HG03571 (cell line): ENCODE data around the gene ZNF77.
"Not testable (repeated sequence)": the region's sequence is repeated elsewhere in the genome, so short reads cannot be mapped to it uniquely, and the experiment has no call there.

Experiments
- ATAC-seq: cut with Tn5 transposase; IDR thresholded peaks from one replicate; pipeline ENCODE4 v1.9.1; 2021; ENCODE audit not compliant: unreplicated experiment

The ZNF77 gene

GRCh38 chr19:2970201-2970835 is 25.5 kb upstream of the ZNF77 start:
- no peak for ATAC-seq

GRCh38 chr19:2969104-2969504 is 24.3 kb upstream of the ZNF77 start:
- ATAC-seq: no peak

GRCh38 chr19:2967972-2968371 is 23.2 kb upstream of the ZNF77 start:
- ATAC-seq: no peak

GRCh38 chr19:2964874-2965273 is 20.1 kb upstream of the ZNF77 start:
- no peak for ATAC-seq

- not testable (repeated sequence) for ATAC-seq
Observed at GRCh38 chr19:2963631-2964030, 18.9 kb upstream of the ZNF77 start.

GRCh38 chr19:2963122-2963521 is 18.4 kb upstream of the ZNF77 start:
- no peak for ATAC-seq

- no peak for ATAC-seq
Observed at GRCh38 chr19:2962018-2962670, 17.4 kb upstream of the ZNF77 start.

GRCh38 chr19:2960120-2960519 is 15.3 kb upstream of the ZNF77 start:
- ATAC-seq: no peak

GRCh38 chr19:2957160-2957559 is 12.4 kb upstream of the ZNF77 start:
- no peak for ATAC-seq

GRCh38 chr19:2952953-2953481 is 8.2 kb upstream of the ZNF77 start:
- no peak for ATAC-seq

- peak; percentile 93 for ATAC-seq
Observed at GRCh38 chr19:2950286-2951124, 5.7 kb upstream of the ZNF77 start.

GRCh38 chr19:2949939-2950285 is 5.1 kb upstream of the ZNF77 start:
- ATAC-seq: peak; percentile 18

GRCh38 chr19:2945575-2946184 is 909 bp upstream of the ZNF77 start:
- no peak for ATAC-seq

- no peak for ATAC-seq
Observed at GRCh38 chr19:2944403-2944774, 382 bp downstream of the ZNF77 start.

- ATAC-seq: no peak
Observed at GRCh38 chr19:2942928-2943640, 1.7 kb downstream of the ZNF77 start.

GRCh38 chr19:2935863-2936262 is 8.9 kb downstream of the ZNF77 start:
- not testable (repeated sequence) for ATAC-seq

- no peak for ATAC-seq
Observed at GRCh38 chr19:2933490-2933910, 11.3 kb downstream of the ZNF77 start.

- no peak for ATAC-seq
Observed at GRCh38 chr19:2927032-2927430, 17.7 kb downstream of the ZNF77 start.

GRCh38 chr19:2926341-2927031 is 18.3 kb downstream of the ZNF77 start:
- no peak for ATAC-seq

- no peak for ATAC-seq
Observed at GRCh38 chr19:2923510-2923909, 21.3 kb downstream of the ZNF77 start.
